Loucy (cell line): ENCODE data around the gene CDH4.

Experiments
- H2AFZ ChIP-seq: fragments of 200-600 bp; sonication (generic); 2 replicates; pipeline ENCODE4 v1.6.0; 2016; ENCODE audit warnings: antibody characterized with exemption, mild to moderate bottlenecking, low read length, moderate library complexity
- H3F3A ChIP-seq: fragments of 200-600 bp; 2 replicates; pipeline ENCODE4 v1.6.0; 2016; ENCODE audit warnings: antibody characterized with exemption, low read depth, mild to moderate bottlenecking
- H3K27me3 ChIP-seq: fragments of 200-600 bp; sonication (generic); 2 replicates; pipeline ENCODE4 v1.6.1; 2014; ENCODE audit warnings: low read length, mild to moderate bottlenecking; ENCODE audit not compliant: insufficient read depth, poor library complexity, severe bottlenecking
- H3K36me3 ChIP-seq: fragments of 200-600 bp; sonication (generic); 2 replicates; pipeline ENCODE4 v1.6.1; 2016; ENCODE audit warnings: low read length; ENCODE audit not compliant: insufficient read depth
- H3K4me1 ChIP-seq: fragments of 200-600 bp; sonication (generic); 2 replicates; pipeline ENCODE4 v1.5.1; 2014; ENCODE audit warnings: low read length, mild to moderate bottlenecking; ENCODE audit not compliant: insufficient read depth, poor library complexity, severe bottlenecking
- H3K4me2 ChIP-seq: fragments of 200-600 bp; sonication (generic); 2 replicates; pipeline ENCODE4 v1.6.0; 2014; ENCODE audit warnings: antibody characterized with exemption, low read length, low read depth, mild to moderate bottlenecking; ENCODE audit not compliant: poor library complexity, severe bottlenecking
- H3K4me3 ChIP-seq: fragments of 200-600 bp; sonication (generic); 2 replicates; pipeline ENCODE4 v1.5.1; 2014; ENCODE audit warnings: low read length, mild to moderate bottlenecking, mixed read lengths; ENCODE audit not compliant: poor library complexity, severe bottlenecking
- H3K79me2 ChIP-seq: fragments of 200-600 bp; sonication (generic); 2 replicates; pipeline ENCODE4 v1.6.1; 2014; ENCODE audit warnings: low read length; ENCODE audit not compliant: insufficient read depth
- H3K9ac ChIP-seq: fragments of 200-600 bp; sonication (generic); 2 replicates; pipeline ENCODE4 v1.6.0; 2014; ENCODE audit warnings: mild to moderate bottlenecking, low read depth, low read length, moderate library complexity; ENCODE audit not compliant: poor library complexity, severe bottlenecking
- H3K9me2 ChIP-seq: fragments of 200-600 bp; sonication (generic); replicated peaks from 2 replicates; pipeline ENCODE4 v1.6.1; 2016; ENCODE audit warnings: low read depth, low read length, mixed read lengths
- H3K9me3 ChIP-seq: fragments of 200-600 bp; sonication (generic); 2 replicates; pipeline ENCODE4 v1.6.1; 2014; ENCODE audit warnings: mild to moderate bottlenecking, antibody characterized with exemption, low read length, low read depth; ENCODE audit not compliant: insufficient read depth
- H4K20me1 ChIP-seq: fragments of 200-600 bp; sonication (generic); 2 replicates; pipeline ENCODE4 v1.6.0; 2014; ENCODE audit warnings: antibody characterized with exemption, low read length, mild to moderate bottlenecking; ENCODE audit not compliant: insufficient read depth, poor library complexity, severe bottlenecking
- CTCF ChIP-seq: fragments of 200-600 bp; sonication (generic); conservative IDR thresholded peaks from 2 replicates; pipeline ENCODE4 v1.5.1; 2014; ENCODE audit warnings: mild to moderate bottlenecking, antibody characterized with exemption, low read length
- EZH2phosphoT487 ChIP-seq: fragments of 200-600 bp; IDR thresholded peaks from 2 replicates; pipeline ENCODE4 v1.6.1; 2018; ENCODE audit warnings: antibody characterized with exemption, mild to moderate bottlenecking, moderate library complexity, borderline replicate concordance

The CDH4 gene

DNA sequence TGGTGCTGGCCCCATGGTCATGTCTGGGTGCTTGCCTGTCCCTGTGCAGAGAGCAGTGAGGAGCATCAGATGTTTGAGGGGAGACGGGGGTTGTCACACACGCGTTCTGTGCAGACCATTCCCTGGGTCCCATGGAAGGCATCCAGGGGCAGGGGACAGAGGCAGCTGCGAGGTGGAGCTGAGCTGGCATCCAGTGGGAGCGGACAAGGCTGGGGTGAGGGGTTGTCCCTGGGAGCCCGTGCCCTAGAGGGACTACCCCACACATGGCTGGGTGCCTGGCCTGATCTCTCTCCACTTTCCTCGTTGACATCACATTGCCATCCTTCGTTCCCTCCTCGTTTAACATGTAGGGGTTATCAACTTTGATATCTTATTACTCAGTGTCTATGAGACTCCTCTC lies 331.3 kb downstream of the CDH4 start:
- no peak overlapping the region for H3K9ac ChIP-seq
- no peaks in the 10 kb centered on the region for H3K9me3 ChIP-seq
- no peak overlapping the region for H2AFZ ChIP-seq
- H4K20me1 ChIP-seq, result no peaks in the 10 kb centered on the region
- no peak for TF ChIP-seq CTCF
- H3K79me2 ChIP-seq, result peaks cover 8% of the 10 kb centered on the region; the same call in 1 of the 2 replicates
- H3K36me3 ChIP-seq, result peaks cover 3% of the 10 kb centered on the region; the same call in 1 of the 2 replicates
- no peaks in the 10 kb centered on the region for H3F3A ChIP-seq
- H3K4me2 ChIP-seq, result no peak overlapping the region
- H3K4me3 ChIP-seq, result no peak overlapping the region
- no peaks in the 10 kb centered on the region for H3K4me1 ChIP-seq
- H3K27me3 ChIP-seq, result no peaks in the 10 kb centered on the region
- H3K9me2 ChIP-seq, result no peaks in the 10 kb centered on the region

DNA sequence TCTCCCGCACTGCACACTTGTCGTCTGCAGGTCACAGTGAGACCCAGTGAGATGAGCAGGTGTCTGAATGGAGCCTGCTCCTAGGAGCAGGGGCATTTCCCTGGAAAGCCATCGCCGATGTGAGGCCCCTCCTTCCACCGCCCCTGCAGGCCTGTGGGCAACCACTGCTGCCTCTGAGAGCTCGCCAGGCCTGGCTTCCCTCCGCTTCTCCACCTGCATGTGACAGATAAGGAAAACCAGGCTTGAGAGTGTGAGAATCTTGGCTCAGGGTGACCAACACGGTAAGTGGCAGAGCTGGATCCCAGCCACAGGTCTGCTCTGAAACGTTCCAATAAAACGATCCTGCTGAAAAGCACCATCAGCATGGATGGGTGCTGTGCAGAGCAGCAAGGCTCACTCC lies 332.8 kb downstream of the CDH4 start:
- no peaks in the 10 kb centered on the region for H3K27me3 ChIP-seq
- peaks cover 8% of the 10 kb centered on the region; the same call in 1 of the 2 replicates for H3K79me2 ChIP-seq
- no peaks in the 10 kb centered on the region for H3F3A ChIP-seq
- no peak overlapping the region for H3K9ac ChIP-seq
- no peaks in the 10 kb centered on the region for H3K9me3 ChIP-seq
- H3K9me2 ChIP-seq, result no peaks in the 10 kb centered on the region
- H3K4me3 ChIP-seq, result no peak overlapping the region
- H3K4me2 ChIP-seq, result no peak overlapping the region
- TF ChIP-seq EZH2phosphoT487 (no peak), CTCF (no peak)
- H3K36me3 ChIP-seq, result peaks cover 3% of the 10 kb centered on the region; the same call in 1 of the 2 replicates
- H4K20me1 ChIP-seq, result no peaks in the 10 kb centered on the region
- no peaks in the 10 kb centered on the region for H3K4me1 ChIP-seq
- no peak overlapping the region for H2AFZ ChIP-seq

GRCh38 chr20:61585764-61586163 lies 333.7 kb downstream of the CDH4 start:
- Histone ChIP-seq H2AFZ (no peak overlapping the region), H3K4me2 (no peak overlapping the region), H4K20me1 (no peaks in the 10 kb centered on the region), H3K27me3 (no peaks in the 10 kb centered on the region), H3K4me1 (no peaks in the 10 kb centered on the region), H3F3A (no peaks in the 10 kb centered on the region), H3K9me3 (no peaks in the 10 kb centered on the region), H3K9ac (no peak overlapping the region), H3K4me3 (no peak overlapping the region), H3K36me3 (no peaks in the 10 kb centered on the region; the same call in 1 of the 2 replicates), H3K9me2 (no peaks in the 10 kb centered on the region), H3K79me2 (peaks cover 9% of the 10 kb centered on the region; the same call in 1 of the 2 replicates)
- TF ChIP-seq EZH2phosphoT487, result no peak
- no peak for TF ChIP-seq CTCF
